Lower lobe of right lung (tissue), 2 donors: ENCODE results near the gene IL17REL. TPM values are rescaled to one million over a fixed set of nuclear protein-coding genes. Genes with fewer than 3 reads are reported as not detected.
"Not testable (repeated sequence)": the region's sequence is repeated elsewhere in the genome, so short reads cannot be mapped to it uniquely, and the experiment has no call there.

Experiments
- ATAC-seq, 2 donors: fragments of 200-7000 bp; cut with Tn5 transposase; one replicate each; pipeline ENCODE4 v1.9.1; 2020 to 2022; ENCODE audit warnings: mild to moderate bottlenecking in 2 of 2, moderate library complexity in 2 of 2
- DNase-seq: peaks from one replicate; pipeline ENCODE4 v3.0.0-alpha.2; 2020
- H3K27ac ChIP-seq: fragments of 200-600 bp; one replicate; pipeline ENCODE4 v1.8.0; 2022
- H3K27me3 ChIP-seq: fragments of 200-600 bp; one replicate; pipeline ENCODE4 v1.8.0; 2022; ENCODE audit warnings: low read depth
- H3K36me3 ChIP-seq: fragments of 200-600 bp; one replicate; pipeline ENCODE4 v1.8.0; 2022; ENCODE audit warnings: mild to moderate bottlenecking
- H3K4me1 ChIP-seq: fragments of 200-600 bp; one replicate; pipeline ENCODE4 v1.8.0; 2022
- H3K4me3 ChIP-seq: fragments of 200-600 bp; one replicate; pipeline ENCODE4 v1.8.0; 2022; ENCODE audit warnings: mild to moderate bottlenecking
- H3K9me3 ChIP-seq: fragments of 200-600 bp; one replicate; pipeline ENCODE4 v1.8.0; 2022
- CTCF ChIP-seq: fragments of 200-600 bp; IDR thresholded peaks from one replicate; pipeline ENCODE4 v1.8.0; 2022; ENCODE audit warnings: antibody characterized with exemption, mild to moderate bottlenecking
- intact Hi-C: fragments of 100-400 bp; cut with DNase I; formaldehyde crosslinking; loops from one replicate; pipeline ENCODE4 v1.11.0; 2022
- total RNA-seq: library from RNA; stranded (reverse); fragmentation: NEBNext Ultra II Directional; extraction: Animal tissue kit (Norgen Biotek cat#: 25700); gene quantifications from one replicate; pipeline ENCODE4 v1.2.1, GENCODE V29; 2021
- donor health status: DM: no; HTN: yes; CAD: no; lungs with severe emphysema.

IL17REL gene
- total RNA-seq, 1 donor from 2014 or later = 0.09 TPM

GRCh38 chr22:49983148-49984042, 29.2 kb downstream of the IL17REL start:
- intact Hi-C loops = no loop called here
- Histone ChIP-seq H3K27ac (no peak overlapping the region), H3K27me3 (peaks cover 22% of the 10 kb centered on the region), H3K4me3 (peak overlapping the region; percentile 27), H3K36me3 (no peaks in the 10 kb centered on the region), H3K9me3 (peaks cover 9% of the 10 kb centered on the region), H3K4me1 (peaks cover 10% of the 10 kb centered on the region)
- peak; percentile 77 for ATAC-seq
- peak; percentile 52 for DNase-seq
- peak; percentile 52 for TF ChIP-seq CTCF

- H3K4me1 ChIP-seq = peaks cover 10% of the 10 kb centered on the region
- peaks cover 22% of the 10 kb centered on the region for H3K27me3 ChIP-seq
- H3K4me3 ChIP-seq, H3K36me3 ChIP-seq, intact Hi-C loops, ATAC-seq, H3K27ac ChIP-seq, DNase-seq, H3K9me3 ChIP-seq: not testable (repeated sequence)
These were observed 30.8 kb downstream of the IL17REL start for GRCh38 chr22:49981799-49982198.

- DNase-seq = peak; percentile 59
- Histone ChIP-seq H3K27me3 (peaks cover 22% of the 10 kb centered on the region), H3K36me3 (no peaks in the 10 kb centered on the region), H3K27ac (no peak overlapping the region), H3K4me1 (peaks cover 10% of the 10 kb centered on the region), H3K4me3 (no peak overlapping the region), H3K9me3 (no peaks in the 10 kb centered on the region)
- TF ChIP-seq CTCF = peak; percentile 71
- intact Hi-C loops = no loop called here
- peak; percentile 73 to 78 for ATAC-seq
These were observed 32.8 kb downstream of the IL17REL start for GRCh38 chr22:49979587-49980264.

GRCh38 chr22:49977578-49977977, 35.0 kb downstream of the IL17REL start:
- TF ChIP-seq CTCF = no peak
- H3K27ac ChIP-seq = no peak overlapping the region
- intact Hi-C loops = no loop called here
- H3K4me1 ChIP-seq = no peaks in the 10 kb centered on the region
- ATAC-seq (no peak), DNase-seq (peak; percentile 35)
- no peak overlapping the region for H3K4me3 ChIP-seq
- no peaks in the 10 kb centered on the region for H3K36me3 ChIP-seq
- H3K27me3 ChIP-seq = peaks cover 5% of the 10 kb centered on the region
- no peaks in the 10 kb centered on the region for H3K9me3 ChIP-seq

GRCh38 chr22:49976439-49977175, 36.0 kb downstream of the IL17REL start:
- Histone ChIP-seq H3K9me3 (no peaks in the 10 kb centered on the region), H3K27ac (no peak overlapping the region), H3K27me3 (no peaks in the 10 kb centered on the region), H3K36me3 (no peaks in the 10 kb centered on the region), H3K4me3 (no peak overlapping the region), H3K4me1 (peaks cover 8% of the 10 kb centered on the region)
- no peak for TF ChIP-seq CTCF
- intact Hi-C loops = no loop called here
- DNase-seq (no peak), ATAC-seq (no peak)
